Renal cortex interstitium (tissue), 11 donors: ENCODE results near the gene TTC32. TPM values are rescaled to one million over a fixed set of nuclear protein-coding genes. Genes with fewer than 3 reads are reported as not detected.
A peak's percentile ranks its signal among the peaks of the same experiment; 100 is the strongest.
"Not testable (repeated sequence)": the region's sequence is repeated elsewhere in the genome, so short reads cannot be mapped to it uniquely, and the experiment has no call there.

Source experiments
- DNase-seq, 11 donors: peaks; one replicate each; pipeline ENCODE4 v3.0.0-alpha.2; 2013; ENCODE audit warnings: low read depth in 9 of 11, low spot score in 4 of 11; ENCODE audit errors: extremely low read depth in 1 of 11
- polyA plus RNA-seq, 3 donors: library from polyadenylated mRNA; unstranded; fragments of 120-200 nt; gene quantifications; one replicate each; pipeline ENCODE4 v1.2.1, GENCODE V29; 2013; ENCODE audit not compliant: insufficient read length in 3 of 3

TTC32 gene
- polyA plus RNA-seq, 3 donors: 29.6 to 46.6 (median 38.8) TPM

- no peak for DNase-seq
These were observed 12.6 kb upstream of the TTC32 start for GRCh38 chr2:19914266-19914975.

- no peak for DNase-seq
These were observed 10.2 kb upstream of the TTC32 start for GRCh38 chr2:19911808-19912509.

GRCh38 chr2:19902216-19902740 is 495 bp upstream of the TTC32 start:
- DNase-seq: peak in 2 of 11 donors; percentile 14 to 25

DNA sequence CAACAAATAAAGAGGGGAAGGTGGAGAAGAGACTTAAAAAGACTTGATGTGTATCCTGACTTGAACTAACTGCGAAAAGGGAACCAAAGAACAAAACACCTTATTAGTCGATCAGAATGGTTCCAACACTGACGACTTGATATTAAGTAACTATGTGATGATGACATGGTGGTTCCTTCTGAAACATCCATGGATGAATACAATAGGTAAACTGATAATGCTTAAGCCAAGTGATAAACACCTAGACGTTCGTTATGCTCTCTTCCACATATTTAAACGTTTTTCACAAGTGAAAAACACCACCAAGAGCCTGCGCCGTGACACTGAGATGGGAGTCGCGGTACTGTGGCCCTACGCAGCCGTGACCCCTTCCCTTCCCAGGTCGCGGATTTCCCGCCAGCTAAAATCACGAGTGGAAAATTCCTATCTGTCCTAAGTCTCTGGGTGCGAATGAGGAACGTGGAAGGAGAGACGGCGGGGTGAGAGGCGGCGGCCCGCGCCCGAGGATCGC is 797 bp downstream of the TTC32 start:
- peak in 4 of 11 donors; percentile 15 to 42 (median 28) for DNase-seq

DNA sequence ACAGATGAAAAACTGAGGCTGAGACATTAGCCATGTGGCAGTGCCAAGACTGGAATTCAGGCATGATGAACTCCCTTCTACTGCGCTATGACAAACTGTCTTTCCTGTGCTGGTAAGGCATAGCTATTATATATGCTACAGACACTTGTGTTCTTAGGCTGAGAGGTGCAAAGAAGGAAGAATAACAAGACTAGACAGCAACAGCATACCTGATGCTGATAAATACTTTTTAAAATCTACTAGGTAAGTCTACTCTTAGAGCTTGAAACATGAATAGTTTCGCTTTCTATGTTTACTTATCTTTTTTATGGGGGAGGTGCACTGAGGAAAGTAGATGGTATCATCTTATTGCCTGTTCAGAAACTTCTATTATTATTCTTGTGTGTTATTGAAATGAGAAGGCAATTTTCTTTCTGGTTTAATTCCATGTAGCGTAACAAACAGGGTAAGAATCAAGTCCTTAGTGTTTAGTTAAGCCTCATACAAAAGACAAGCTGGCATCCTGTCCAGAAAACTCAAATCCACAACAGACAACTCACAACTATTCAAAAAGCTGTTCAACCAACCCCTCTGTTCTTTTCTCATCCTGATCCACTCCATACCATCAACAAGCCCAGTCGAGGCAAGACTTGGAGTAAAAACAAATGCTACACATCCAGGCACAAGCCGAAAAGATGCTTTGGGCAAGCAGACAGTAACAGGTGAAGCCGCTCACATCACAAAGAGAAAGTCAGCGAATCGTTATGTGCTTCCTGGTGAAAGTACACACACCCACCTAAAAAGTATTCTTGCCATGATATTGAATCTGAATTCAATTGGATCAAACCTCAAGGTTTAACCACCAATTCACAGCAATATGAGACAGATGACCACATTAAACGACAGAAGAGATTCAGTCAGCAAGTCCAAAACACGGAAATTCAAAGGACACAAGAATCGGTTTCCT is 1.5 kb downstream of the TTC32 start:
- peak in 4 of 11 donors; percentile 1 to 35 (median 12) for DNase-seq

GRCh38 chr2:19898592-19899329 is 3.0 kb downstream of the TTC32 start:
- DNase-seq: no peak

- DNase-seq: no peak
These were observed 4.0 kb downstream of the TTC32 start for GRCh38 chr2:19897623-19898245.

- no peak for DNase-seq
These were observed 6.2 kb downstream of the TTC32 start for GRCh38 chr2:19895535-19895934.

DNA sequence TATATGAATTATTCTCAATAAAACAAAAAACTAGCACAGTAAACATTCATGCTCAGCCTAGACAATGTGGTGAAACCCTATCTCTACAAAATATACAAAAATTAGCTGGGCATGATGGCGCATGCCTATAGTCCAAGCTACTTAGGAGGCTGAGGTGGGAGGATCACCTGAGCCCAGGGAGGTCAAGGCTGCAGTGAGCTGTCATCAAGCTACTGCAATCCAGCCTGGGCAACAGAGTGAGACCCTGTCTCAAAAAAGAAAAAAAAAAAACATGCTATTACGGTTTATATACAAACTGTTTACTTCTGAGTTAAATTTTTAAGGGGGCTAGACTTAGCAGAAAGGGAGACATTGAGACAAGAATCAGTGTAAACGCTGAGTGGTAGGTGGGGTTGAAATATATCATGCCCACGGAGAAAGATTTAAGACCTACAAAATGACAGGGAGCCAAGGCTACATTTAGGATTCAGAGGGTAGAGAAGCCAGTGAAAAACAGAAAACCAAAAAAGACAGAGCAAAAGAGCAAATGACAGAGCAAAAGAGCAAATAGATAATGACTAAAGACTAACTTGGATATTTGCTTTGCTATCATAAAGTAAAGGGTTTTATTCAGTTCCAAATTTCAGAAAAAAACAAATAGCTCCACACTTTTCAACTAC is 7.5 kb downstream of the TTC32 start:
- no peak for DNase-seq

- DNase-seq: no peak
These were observed 8.2 kb downstream of the TTC32 start for GRCh38 chr2:19893520-19894133.

DNA sequence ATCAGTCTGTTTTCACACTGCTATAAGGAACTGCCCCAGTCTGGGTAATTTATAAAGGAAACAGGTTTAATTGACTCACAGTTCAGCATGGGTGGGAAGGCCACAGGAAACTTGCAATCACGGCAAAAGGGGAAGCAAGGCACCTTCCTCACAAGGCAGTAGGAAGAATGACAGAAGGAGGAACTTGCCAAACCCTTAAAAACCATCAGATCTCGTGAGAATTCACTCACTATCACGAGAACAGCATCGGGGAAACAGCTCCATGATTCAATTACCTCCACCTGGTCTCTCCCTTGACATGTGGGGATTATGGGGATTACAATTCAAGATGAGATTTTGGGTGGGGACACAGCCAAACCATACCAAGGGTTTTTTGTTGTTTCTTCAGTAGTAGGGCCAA is 9.8 kb downstream of the TTC32 start:
- not testable (repeated sequence) for DNase-seq

- no peak for DNase-seq
These were observed 11.7 kb downstream of the TTC32 start for GRCh38 chr2:19890104-19890503.

GRCh38 chr2:19888831-19889230 is 13.0 kb downstream of the TTC32 start:
- DNase-seq: no peak

- DNase-seq: no peak
These were observed 14.3 kb downstream of the TTC32 start for GRCh38 chr2:19887510-19887909.

GRCh38 chr2:19886261-19886660 is 15.5 kb downstream of the TTC32 start:
- DNase-seq: no peak

GRCh38 chr2:19885791-19886190 is 16.0 kb downstream of the TTC32 start:
- DNase-seq: no peak
